CD4-positive, alpha-beta T cell (primary cell): Measurements from ENCODE around the gene ZMYND19. TPM values are rescaled to one million over a fixed set of nuclear protein-coding genes. Genes with fewer than 3 reads are reported as not detected.

Source experiments
- ATAC-seq: fragments of 200-7000 bp; cut with Tn5 transposase; one replicate; pipeline ENCODE4 v1.10.0; 2022; ENCODE audit warnings: mild to moderate bottlenecking; ENCODE audit not compliant: poor library complexity
- CTCF ChIA-PET: fragments of 350-600 bp; sonication (Branson Sonifier 250); formaldehyde crosslinking; loops from one replicate; lab custom pipeline; 2021; ENCODE audit warnings: antibody characterized with exemption, inconsistent platforms; lab: Charles Lee
- POLR2A ChIA-PET: fragments of 350-600 bp; sonication (Branson Sonifier 250); formaldehyde crosslinking; loops from one replicate; lab custom pipeline; 2021; ENCODE audit warnings: antibody characterized with exemption, inconsistent platforms; lab: Charles Lee
- DNase-seq, 14 experiments: peaks; one replicate each; pipeline ENCODE4 v3.0.0-alpha.2; 2013 to 2020; ENCODE audit warnings: mixed read lengths in 2 of 14
- H3K27ac ChIP-seq, 2 donors: one replicate each; pipeline versions ENCODE4 v1.5.1 to v1.7.0; 2013; ENCODE audit warnings: low read length in 2 of 2, low read depth in 1 of 2, mild to moderate bottlenecking in 1 of 2
- H3K27me3 ChIP-seq, 2 experiments: 1 replicate in 1 of 2; 2 replicates in 1 of 2; pipeline versions ENCODE4 v1.6.1 to v1.7.0; 2013; ENCODE audit warnings: low read length in 2 of 2, control low read depth in 1 of 2, mild to moderate bottlenecking in 1 of 2, moderate library complexity in 1 of 2; ENCODE audit not compliant: insufficient read depth in 2 of 2, control insufficient read depth in 1 of 2
- H3K36me3 ChIP-seq: one replicate; pipeline ENCODE4 v1.6.1; 2013; ENCODE audit warnings: low read length, control low read depth; ENCODE audit not compliant: insufficient read depth
- H3K4me1 ChIP-seq: one replicate; pipeline ENCODE4 v1.6.1; 2013; ENCODE audit warnings: low read length, control low read depth; ENCODE audit not compliant: insufficient read depth
- H3K4me3 ChIP-seq: one replicate; pipeline ENCODE4 v1.5.1; 2013; ENCODE audit warnings: mild to moderate bottlenecking, low read length, moderate library complexity
- H3K9me3 ChIP-seq, 2 experiments: 1 replicate in 1 of 2; 2 replicates in 1 of 2; pipeline versions ENCODE4 v1.6.1 to v1.7.0; 2013; ENCODE audit warnings: low read length in 2 of 2, mild to moderate bottlenecking in 2 of 2, control low read depth in 1 of 2, moderate library complexity in 1 of 2; ENCODE audit not compliant: control insufficient read depth in 1 of 2, insufficient read depth in 1 of 2
- H3K27ac Mint-ChIP-seq: one replicate; pipeline ENCODE4 v1.8.0; 2020; ENCODE audit warnings: mixed read lengths
- H3K27me3 Mint-ChIP-seq: one replicate; pipeline ENCODE4 v1.8.0; 2021; ENCODE audit warnings: mixed read lengths
- H3K36me3 Mint-ChIP-seq: one replicate; pipeline ENCODE4 v1.8.0; 2021; ENCODE audit warnings: low read depth, mixed read lengths
- H3K4me1 Mint-ChIP-seq: one replicate; pipeline ENCODE4 v1.8.0; 2021; ENCODE audit warnings: low read depth, mixed read lengths
- H3K4me3 Mint-ChIP-seq: one replicate; pipeline ENCODE4 v1.8.0; 2020; ENCODE audit warnings: mild to moderate bottlenecking, mixed read lengths
- H3K9me3 Mint-ChIP-seq: one replicate; pipeline ENCODE4 v1.8.0; 2020; ENCODE audit warnings: mixed read lengths
- intact Hi-C, 2 experiments: fragments of 100-400 bp; cut with DNase I in 1 of 2; cut with micrococcal nuclease in 1 of 2; formaldehyde crosslinking; loops; one replicate each; pipeline versions ENCODE4 v1.15.1 to v1.9.0; 2023 to 2025; cut with DNase I, micrococcal nuclease
- total RNA-seq, 174 experiments: library from RNA in 2 of 174; stranded (reverse) in 2 of 174; gene quantifications; one replicate each; pipeline ENCODE4 v1.2.3 and lab custom pipeline; 2021 to 2026
- TF ChIP-seq, protein P1 (sequence below): fragments of 200-600 bp; IDR thresholded peaks from one replicate; pipeline ENCODE4 v1.8.0; 2022; ENCODE audit warnings: antibody characterized with exemption, mild to moderate bottlenecking

Gene ZMYND19
- total RNA-seq, 2 experiments from 2014 or later, result 8.6 to 11.3 TPM

DNA sequence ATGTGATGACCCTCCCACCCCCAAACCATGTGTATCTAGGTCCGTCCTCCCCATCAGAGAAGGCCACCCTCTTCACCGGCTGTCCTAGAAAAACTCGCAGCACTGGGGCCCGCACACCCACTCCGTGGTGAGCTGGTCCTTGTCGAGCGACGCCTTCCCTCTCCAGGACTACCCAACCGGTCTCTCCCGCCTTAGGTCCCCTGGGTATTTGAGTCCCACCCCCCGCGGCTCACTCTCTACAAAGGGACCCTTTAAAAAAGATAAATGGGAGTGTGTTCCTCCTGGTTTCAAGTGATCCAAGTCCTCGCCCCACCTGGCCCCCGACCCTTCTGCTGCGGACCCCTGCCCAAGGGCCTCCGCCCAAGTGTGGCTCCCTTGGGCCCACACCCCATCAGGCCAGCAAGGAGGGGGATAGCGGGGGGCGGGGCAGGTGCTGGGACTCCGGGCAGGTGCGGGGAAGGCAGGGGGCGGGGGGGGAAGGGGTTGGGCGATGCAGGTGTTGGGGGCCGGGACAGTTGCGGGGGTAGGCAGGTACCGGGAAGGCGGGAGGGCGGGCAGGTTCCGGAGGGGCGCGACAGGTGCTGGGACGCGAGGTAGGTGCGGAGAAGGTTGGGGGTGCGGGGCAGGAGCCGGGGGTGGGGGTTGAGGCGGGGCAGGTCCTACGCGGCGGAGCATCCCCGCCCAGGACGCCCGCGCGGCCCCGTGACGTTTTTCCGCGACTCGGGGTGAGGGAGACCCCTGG lies 14.2 kb upstream of the ZMYND19 start:
- H3K27ac Mint-ChIP-seq, result no peak overlapping the region
- H3K27ac ChIP-seq, result no peak overlapping the region
- H3K27me3 ChIP-seq, result no peaks in the 10 kb centered on the region

DNA sequence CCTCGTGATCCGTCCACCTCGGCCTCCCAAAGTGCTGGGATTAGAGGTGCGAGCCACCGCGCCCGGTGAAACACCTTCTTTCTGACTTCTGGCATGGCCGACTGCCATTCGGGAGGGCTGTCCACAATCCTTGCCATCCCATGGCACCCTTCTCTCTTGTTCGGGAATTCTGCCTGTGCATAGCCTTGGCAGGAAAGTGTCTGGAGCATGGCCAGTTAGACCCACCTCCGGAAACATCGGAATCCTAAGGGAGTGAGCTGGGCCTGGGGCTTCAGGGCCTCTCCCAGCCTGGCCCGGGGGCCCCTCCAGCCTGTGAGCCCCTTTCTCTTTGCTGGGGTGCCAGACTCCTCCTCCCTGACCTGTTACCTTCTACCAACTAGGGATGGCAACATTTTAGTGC lies 13.6 kb upstream of the ZMYND19 start:
- no peaks in the 10 kb centered on the region for H3K9me3 ChIP-seq
- H3K4me1 ChIP-seq, result peaks cover 31% of the 10 kb centered on the region
- H3K4me1 Mint-ChIP-seq, result peaks cover 22% of the 10 kb centered on the region
- H3K9me3 Mint-ChIP-seq, result no peaks in the 10 kb centered on the region
- H3K36me3 ChIP-seq, result peaks cover 4% of the 10 kb centered on the region
- no peak overlapping the region for H3K4me3 ChIP-seq
- no peaks in the 10 kb centered on the region for H3K36me3 Mint-ChIP-seq
- H3K27ac ChIP-seq, result no peak overlapping the region
- POLR2A ChIA-PET, result no interaction called here
- DNase-seq (no peak), ATAC-seq (no peak)
- intact Hi-C loops, result loop anchor here (2.0 to 10.0 kb wide), 2 partner anchors 15 to 509 kb away; partner anchors contain the start of gene EHMT1 (in 1 of the 2)
- H3K27ac Mint-ChIP-seq, result no peak overlapping the region
- peak overlapping the region; percentile 70 for H3K4me3 Mint-ChIP-seq
- CTCF ChIA-PET, result no interaction called here
- no peaks in the 10 kb centered on the region for H3K27me3 ChIP-seq
- no peaks in the 10 kb centered on the region for H3K27me3 Mint-ChIP-seq
- TF ChIP-seq, protein P1, sequence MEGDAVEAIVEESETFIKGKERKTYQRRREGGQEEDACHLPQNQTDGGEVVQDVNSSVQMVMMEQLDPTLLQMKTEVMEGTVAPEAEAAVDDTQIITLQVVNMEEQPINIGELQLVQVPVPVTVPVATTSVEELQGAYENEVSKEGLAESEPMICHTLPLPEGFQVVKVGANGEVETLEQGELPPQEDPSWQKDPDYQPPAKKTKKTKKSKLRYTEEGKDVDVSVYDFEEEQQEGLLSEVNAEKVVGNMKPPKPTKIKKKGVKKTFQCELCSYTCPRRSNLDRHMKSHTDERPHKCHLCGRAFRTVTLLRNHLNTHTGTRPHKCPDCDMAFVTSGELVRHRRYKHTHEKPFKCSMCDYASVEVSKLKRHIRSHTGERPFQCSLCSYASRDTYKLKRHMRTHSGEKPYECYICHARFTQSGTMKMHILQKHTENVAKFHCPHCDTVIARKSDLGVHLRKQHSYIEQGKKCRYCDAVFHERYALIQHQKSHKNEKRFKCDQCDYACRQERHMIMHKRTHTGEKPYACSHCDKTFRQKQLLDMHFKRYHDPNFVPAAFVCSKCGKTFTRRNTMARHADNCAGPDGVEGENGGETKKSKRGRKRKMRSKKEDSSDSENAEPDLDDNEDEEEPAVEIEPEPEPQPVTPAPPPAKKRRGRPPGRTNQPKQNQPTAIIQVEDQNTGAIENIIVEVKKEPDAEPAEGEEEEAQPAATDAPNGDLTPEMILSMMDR, result no peak

More for the DNA sequence above, 14.2 kb upstream of the ZMYND19 start:
- peak overlapping the region; percentile 70 for H3K4me3 Mint-ChIP-seq
- Histone ChIP-seq H3K4me1 (peaks cover 31% of the 10 kb centered on the region), H3K36me3 (peaks cover 4% of the 10 kb centered on the region), H3K4me3 (peak overlapping the region; percentile 35), H3K9me3 (no peaks in the 10 kb centered on the region)
- peaks cover 22% of the 10 kb centered on the region for H3K4me1 Mint-ChIP-seq
- no peaks in the 10 kb centered on the region for H3K27me3 Mint-ChIP-seq
- no peaks in the 10 kb centered on the region for H3K9me3 Mint-ChIP-seq
- DNase-seq, result peak in 2 of 14 experiments; percentile 18 to 58
- TF ChIP-seq, protein P1, result no peak
- H3K36me3 Mint-ChIP-seq, result no peaks in the 10 kb centered on the region
- ChIA-PET CTCF (no interaction called here), POLR2A (interaction anchor here (0.6 to 1.6 kb wide), 5 partner anchors 14 to 350 kb away, joined by 3 to 11 read pairs (median 3); partner anchors contain the start of genes EHMT1, NELFB and ZMYND19)
- intact Hi-C loops, result loop anchor here (1.0 to 10.0 kb wide), 7 partner anchors 14 to 510 kb away; partner anchors contain the start of genes EHMT1 (in 1 of the 2), EXD3 (in 1 of the 2), NOXA1 (in 1 of the 2) and NSMF (in 1 of the 2)
- no peak for ATAC-seq

DNA sequence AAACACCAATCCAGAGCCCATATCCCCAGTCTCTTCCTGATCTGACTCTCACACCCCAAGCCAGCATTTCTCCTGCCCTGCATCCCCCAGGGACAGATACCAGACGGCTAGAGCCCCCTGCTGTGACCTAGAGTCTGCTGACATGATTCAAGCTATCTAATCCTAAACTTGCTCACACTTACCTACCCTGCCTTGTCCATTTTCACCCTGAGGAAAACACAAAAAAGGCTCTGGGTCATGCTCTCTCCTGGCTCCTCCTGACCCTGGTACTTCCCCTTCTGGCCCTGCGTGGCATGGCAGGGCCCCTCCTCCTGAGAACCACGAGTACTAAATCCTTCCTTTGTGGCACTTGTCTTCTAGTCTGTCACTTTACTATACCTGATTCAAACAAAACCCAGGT lies 12.3 kb upstream of the ZMYND19 start:
- intact Hi-C loops, result loop anchor here in 1 of 2 experiments (10.0 kb wide), 1 partner anchor 508 kb away; no protein-coding TSS in a partner anchor
- no peak overlapping the region for H3K27ac Mint-ChIP-seq
- H3K9me3 ChIP-seq, result no peaks in the 10 kb centered on the region
- no peak overlapping the region for H3K27ac ChIP-seq
- ATAC-seq (no peak), DNase-seq (peak in 2 of 14 experiments; percentile 40 to 41)
- no peaks in the 10 kb centered on the region for H3K36me3 Mint-ChIP-seq
- no peaks in the 10 kb centered on the region for H3K27me3 Mint-ChIP-seq
- POLR2A ChIA-PET, result no interaction called here
- CTCF ChIA-PET, result no interaction called here
- peak overlapping the region; percentile 74 for H3K4me3 Mint-ChIP-seq
- no peak overlapping the region for H3K4me3 ChIP-seq
- peaks cover 21% of the 10 kb centered on the region for H3K4me1 Mint-ChIP-seq
- peaks cover 22% of the 10 kb centered on the region for H3K4me1 ChIP-seq
- TF ChIP-seq, protein P1, result no peak
- no peaks in the 10 kb centered on the region for H3K36me3 ChIP-seq
- no peaks in the 10 kb centered on the region for H3K9me3 Mint-ChIP-seq
- H3K27me3 ChIP-seq, result no peaks in the 10 kb centered on the region
